Astrocyte (in vitro differentiated cells and primary cell): ENCODE data around the gene TAMALIN. TPM values are rescaled to one million over a fixed set of nuclear protein-coding genes. Genes with fewer than 3 reads are reported as not detected.

ENCODE experiments used
- DNase-seq: peaks from one replicate; pipeline ENCODE4 v3.0.0-alpha.2; 2010; ENCODE audit warnings: low read depth
- FAIRE-seq: peaks from 2 replicates; lab custom pipeline; 2011; peaks lifted over from hg19 to GRCh38; lab: Jason Lieb, UNC
- H2AFZ ChIP-seq: 2 replicates; pipeline ENCODE4 v1.6.0; 2012; ENCODE audit warnings: low read depth, low read length, inconsistent platforms
- H3K27ac ChIP-seq: 2 replicates; pipeline ENCODE4 v1.5.1; 2011; ENCODE audit warnings: low read depth, low read length, inconsistent platforms
- H3K27me3 ChIP-seq: 2 replicates; pipeline ENCODE4 v1.6.0; 2011; ENCODE audit warnings: low read length, inconsistent platforms; ENCODE audit not compliant: insufficient read depth
- H3K36me3 ChIP-seq: 2 replicates; pipeline ENCODE4 v1.5.1; 2011; ENCODE audit warnings: low read length, inconsistent platforms; ENCODE audit not compliant: insufficient read depth
- H3K4me1 ChIP-seq: 2 replicates; pipeline ENCODE4 v1.5.1; 2011; ENCODE audit warnings: low read length, inconsistent platforms; ENCODE audit not compliant: insufficient read depth
- H3K4me2 ChIP-seq: 2 replicates; pipeline ENCODE4 v1.6.0; 2012; ENCODE audit warnings: low read length, inconsistent platforms
- H3K4me3 ChIP-seq: 2 replicates; pipeline ENCODE4 v1.5.1; 2011; ENCODE audit warnings: low read depth, mild to moderate bottlenecking, low read length, inconsistent platforms; ENCODE audit not compliant: insufficient read depth
- H3K79me2 ChIP-seq: 2 replicates; pipeline ENCODE4 v1.6.0; 2012; ENCODE audit warnings: mild to moderate bottlenecking, low read length, inconsistent platforms; ENCODE audit not compliant: insufficient read depth
- H3K9ac ChIP-seq: 2 replicates; pipeline ENCODE4 v1.6.0; 2012; ENCODE audit warnings: mild to moderate bottlenecking, low read length, inconsistent platforms
- H3K9me3 ChIP-seq: 2 replicates; pipeline ENCODE4 v1.5.1; 2012; ENCODE audit warnings: low read depth, mild to moderate bottlenecking, low read length, inconsistent platforms; ENCODE audit not compliant: insufficient read depth
- H4K20me1 ChIP-seq: 2 replicates; pipeline ENCODE4 v1.6.0; 2012; ENCODE audit warnings: low read length, inconsistent platforms; ENCODE audit not compliant: insufficient read depth
- H3K27ac Mint-ChIP-seq: one replicate; pipeline ENCODE4 v1.8.0; 2021; ENCODE audit warnings: mild to moderate bottlenecking, mixed read lengths; ENCODE audit not compliant: unreplicated experiment
- H3K27me3 Mint-ChIP-seq: one replicate; pipeline ENCODE4 v1.8.0; 2021; ENCODE audit warnings: low read depth, mixed read lengths; ENCODE audit not compliant: unreplicated experiment
- H3K36me3 Mint-ChIP-seq: one replicate; pipeline ENCODE4 v1.8.0; 2021; ENCODE audit warnings: low read depth, mixed read lengths; ENCODE audit not compliant: unreplicated experiment
- H3K4me1 Mint-ChIP-seq: one replicate; pipeline ENCODE4 v1.8.0; 2021; ENCODE audit warnings: low read depth, mixed read lengths; ENCODE audit not compliant: unreplicated experiment
- H3K4me3 Mint-ChIP-seq: one replicate; pipeline ENCODE4 v1.8.0; 2021; ENCODE audit warnings: mild to moderate bottlenecking, moderate library complexity, mixed read lengths; ENCODE audit not compliant: unreplicated experiment
- H3K9me3 Mint-ChIP-seq: one replicate; pipeline ENCODE4 v1.8.0; 2021; ENCODE audit warnings: mild to moderate bottlenecking, mixed read lengths; ENCODE audit not compliant: unreplicated experiment
- EZH2 ChIP-seq: IDR thresholded peaks from 2 replicates; pipeline ENCODE4 v1.6.1; 2012; ENCODE audit warnings: mild to moderate bottlenecking, low read length, inconsistent platforms; ENCODE audit not compliant: insufficient read depth
- total RNA-seq: library from RNA; stranded (reverse); gene quantifications from 2 replicates; pipeline ENCODE4 v1.2.1, GENCODE V29; 2021
- TF ChIP-seq, protein P1 (sequence below): IDR thresholded peaks from 2 replicates; pipeline ENCODE4 v1.5.1; 2011; ENCODE audit warnings: low read depth, mild to moderate bottlenecking, inconsistent platforms, low read length, moderate library complexity; ENCODE audit not compliant: insufficient read depth

Gene TAMALIN
- total RNA-seq, 1 donor from 2014 or later: 9.6 TPM

DNA sequence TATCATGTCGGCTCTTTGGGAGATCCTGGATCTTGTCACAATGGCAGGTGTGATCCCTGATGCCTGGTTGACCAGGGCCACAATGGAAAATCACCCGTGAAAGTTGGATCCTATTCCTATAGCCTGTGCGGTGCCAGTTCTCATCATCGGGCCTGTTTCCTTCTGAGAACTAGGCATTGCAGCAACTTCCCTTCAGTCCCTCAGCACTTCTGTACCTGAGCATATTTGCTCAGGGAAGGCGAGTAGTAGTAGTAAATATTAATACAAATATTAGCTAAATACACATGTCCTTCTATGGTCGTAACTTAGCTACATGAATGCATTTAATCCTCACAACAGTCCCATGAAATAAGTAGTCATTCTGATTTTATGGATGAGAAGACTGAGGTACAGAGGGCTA, 22.1 kb upstream of the TAMALIN start:
- H3K79me2 ChIP-seq: no peaks in the 10 kb centered on the region
- no peaks in the 10 kb centered on the region for H3K27me3 Mint-ChIP-seq
- peaks cover 18% of the 10 kb centered on the region for H3K36me3 Mint-ChIP-seq
- no peaks in the 10 kb centered on the region for H3K9me3 ChIP-seq
- no peak overlapping the region for H3K4me3 ChIP-seq
- FAIRE-seq (no peak), DNase-seq (no peak)
- H3K36me3 ChIP-seq: peaks cover 21% of the 10 kb centered on the region
- H3K4me2 ChIP-seq: no peak overlapping the region
- no peaks in the 10 kb centered on the region for H3K27me3 ChIP-seq
- peaks cover under 1% of the 10 kb centered on the region for H3K4me1 Mint-ChIP-seq
- no peak overlapping the region for H3K9ac ChIP-seq
- no peaks in the 10 kb centered on the region for H4K20me1 ChIP-seq
- H3K4me3 Mint-ChIP-seq: no peak overlapping the region
- no peak overlapping the region for H3K27ac Mint-ChIP-seq
- no peaks in the 10 kb centered on the region for H3K9me3 Mint-ChIP-seq
- TF ChIP-seq, protein P1, sequence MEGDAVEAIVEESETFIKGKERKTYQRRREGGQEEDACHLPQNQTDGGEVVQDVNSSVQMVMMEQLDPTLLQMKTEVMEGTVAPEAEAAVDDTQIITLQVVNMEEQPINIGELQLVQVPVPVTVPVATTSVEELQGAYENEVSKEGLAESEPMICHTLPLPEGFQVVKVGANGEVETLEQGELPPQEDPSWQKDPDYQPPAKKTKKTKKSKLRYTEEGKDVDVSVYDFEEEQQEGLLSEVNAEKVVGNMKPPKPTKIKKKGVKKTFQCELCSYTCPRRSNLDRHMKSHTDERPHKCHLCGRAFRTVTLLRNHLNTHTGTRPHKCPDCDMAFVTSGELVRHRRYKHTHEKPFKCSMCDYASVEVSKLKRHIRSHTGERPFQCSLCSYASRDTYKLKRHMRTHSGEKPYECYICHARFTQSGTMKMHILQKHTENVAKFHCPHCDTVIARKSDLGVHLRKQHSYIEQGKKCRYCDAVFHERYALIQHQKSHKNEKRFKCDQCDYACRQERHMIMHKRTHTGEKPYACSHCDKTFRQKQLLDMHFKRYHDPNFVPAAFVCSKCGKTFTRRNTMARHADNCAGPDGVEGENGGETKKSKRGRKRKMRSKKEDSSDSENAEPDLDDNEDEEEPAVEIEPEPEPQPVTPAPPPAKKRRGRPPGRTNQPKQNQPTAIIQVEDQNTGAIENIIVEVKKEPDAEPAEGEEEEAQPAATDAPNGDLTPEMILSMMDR: no peak
- no peak for TF ChIP-seq EZH2
- no peak overlapping the region for H3K27ac ChIP-seq
- H2AFZ ChIP-seq: no peak overlapping the region
- H3K4me1 ChIP-seq: no peaks in the 10 kb centered on the region

DNA sequence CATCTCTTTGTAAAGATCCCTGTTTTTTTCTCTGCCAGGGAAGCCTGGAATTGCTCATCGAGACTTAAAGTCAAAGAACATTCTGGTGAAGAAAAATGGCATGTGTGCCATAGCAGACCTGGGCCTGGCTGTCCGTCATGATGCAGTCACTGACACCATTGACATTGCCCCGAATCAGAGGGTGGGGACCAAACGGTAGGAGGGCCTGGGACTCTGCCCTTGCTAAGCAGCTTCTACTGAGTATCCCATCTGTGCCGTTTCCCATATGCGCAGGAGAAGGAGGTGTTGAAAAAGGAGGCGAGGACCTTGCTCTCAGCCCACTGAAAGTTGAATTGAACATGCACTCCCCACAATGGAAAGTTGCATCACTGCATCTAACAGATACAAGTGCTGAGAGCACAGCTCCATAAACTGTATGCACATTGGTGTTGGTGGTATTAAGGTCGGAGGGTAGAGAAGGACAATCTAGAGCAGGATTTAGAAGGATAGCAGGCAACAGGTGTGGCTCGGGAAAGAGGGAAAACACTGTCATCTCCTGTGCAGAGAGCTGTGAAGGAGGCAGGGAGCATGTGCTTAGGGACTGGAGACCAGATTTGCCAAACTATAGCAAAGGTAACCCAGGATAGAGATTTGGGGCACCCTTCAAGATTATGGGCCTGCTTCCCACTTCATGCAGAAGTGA, 21.5 kb upstream of the TAMALIN start:
- Mint-ChIP-seq H3K27ac (no peak overlapping the region), H3K27me3 (no peaks in the 10 kb centered on the region), H3K9me3 (no peaks in the 10 kb centered on the region), H3K4me1 (no peaks in the 10 kb centered on the region), H3K36me3 (peaks cover 18% of the 10 kb centered on the region), H3K4me3 (no peak overlapping the region)
- peaks cover 21% of the 10 kb centered on the region for H3K36me3 ChIP-seq
- no peaks in the 10 kb centered on the region for H3K4me1 ChIP-seq
- H3K79me2 ChIP-seq: no peaks in the 10 kb centered on the region
- no peak overlapping the region for H3K27ac ChIP-seq
- H3K27me3 ChIP-seq: no peaks in the 10 kb centered on the region
- TF ChIP-seq, protein P1: no peak
- TF ChIP-seq EZH2: no peak
- H3K9me3 ChIP-seq: no peaks in the 10 kb centered on the region
- H4K20me1 ChIP-seq: no peaks in the 10 kb centered on the region
- no peak overlapping the region for H3K9ac ChIP-seq
- no peak overlapping the region for H3K4me3 ChIP-seq
- DNase-seq: no peak
- H3K4me2 ChIP-seq: no peak overlapping the region
- no peak for FAIRE-seq
- H2AFZ ChIP-seq: no peak overlapping the region

DNA sequence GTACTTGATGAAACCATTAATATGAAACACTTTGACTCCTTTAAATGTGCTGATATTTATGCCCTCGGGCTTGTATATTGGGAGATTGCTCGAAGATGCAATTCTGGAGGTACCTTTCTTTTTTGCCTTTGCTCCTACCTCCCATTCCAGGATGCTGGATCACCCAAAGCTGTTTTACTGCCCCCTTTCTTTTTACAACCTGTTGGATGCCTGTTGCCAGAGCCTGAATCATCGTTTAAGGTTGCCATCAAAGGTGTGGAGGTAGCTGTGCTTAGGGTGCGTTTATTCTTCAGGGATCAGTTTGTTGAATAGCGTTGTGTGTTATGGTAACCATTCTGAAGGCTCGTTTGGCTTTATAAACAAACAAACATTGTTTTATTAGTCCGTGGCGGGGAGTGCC, 19.9 kb upstream of the TAMALIN start:
- Histone ChIP-seq H2AFZ (no peak overlapping the region), H3K4me3 (no peak overlapping the region), H3K4me1 (no peaks in the 10 kb centered on the region), H3K36me3 (peaks cover 18% of the 10 kb centered on the region), H3K4me2 (no peak overlapping the region), H3K9me3 (no peaks in the 10 kb centered on the region), H3K79me2 (no peaks in the 10 kb centered on the region), H3K27ac (no peak overlapping the region), H3K27me3 (no peaks in the 10 kb centered on the region), H3K9ac (no peak overlapping the region), H4K20me1 (no peaks in the 10 kb centered on the region)
- Mint-ChIP-seq H3K4me1 (no peaks in the 10 kb centered on the region), H3K36me3 (peaks cover 18% of the 10 kb centered on the region), H3K9me3 (no peaks in the 10 kb centered on the region), H3K27me3 (no peaks in the 10 kb centered on the region), H3K4me3 (no peak overlapping the region), H3K27ac (no peak overlapping the region)
- TF ChIP-seq EZH2: no peak
- TF ChIP-seq, protein P1: no peak
- no peak for FAIRE-seq
- no peak for DNase-seq
